SIG-M5 treated with dmso at 0.1 percent for 504 hours (cell line): ENCODE measurements around the gene NUFIP1.
A peak's percentile ranks its signal among the peaks of the same experiment; 100 is the strongest.
"Not testable (repeated sequence)": the region's sequence is repeated elsewhere in the genome, so short reads cannot be mapped to it uniquely, and the experiment has no call there.

ENCODE experiments used
- DNase-seq: peaks from one replicate; lab custom pipeline; 2025; ENCODE audit not compliant: unreplicated experiment; lab: John Stamatoyannopoulos, UW

NUFIP1 gene

DNA sequence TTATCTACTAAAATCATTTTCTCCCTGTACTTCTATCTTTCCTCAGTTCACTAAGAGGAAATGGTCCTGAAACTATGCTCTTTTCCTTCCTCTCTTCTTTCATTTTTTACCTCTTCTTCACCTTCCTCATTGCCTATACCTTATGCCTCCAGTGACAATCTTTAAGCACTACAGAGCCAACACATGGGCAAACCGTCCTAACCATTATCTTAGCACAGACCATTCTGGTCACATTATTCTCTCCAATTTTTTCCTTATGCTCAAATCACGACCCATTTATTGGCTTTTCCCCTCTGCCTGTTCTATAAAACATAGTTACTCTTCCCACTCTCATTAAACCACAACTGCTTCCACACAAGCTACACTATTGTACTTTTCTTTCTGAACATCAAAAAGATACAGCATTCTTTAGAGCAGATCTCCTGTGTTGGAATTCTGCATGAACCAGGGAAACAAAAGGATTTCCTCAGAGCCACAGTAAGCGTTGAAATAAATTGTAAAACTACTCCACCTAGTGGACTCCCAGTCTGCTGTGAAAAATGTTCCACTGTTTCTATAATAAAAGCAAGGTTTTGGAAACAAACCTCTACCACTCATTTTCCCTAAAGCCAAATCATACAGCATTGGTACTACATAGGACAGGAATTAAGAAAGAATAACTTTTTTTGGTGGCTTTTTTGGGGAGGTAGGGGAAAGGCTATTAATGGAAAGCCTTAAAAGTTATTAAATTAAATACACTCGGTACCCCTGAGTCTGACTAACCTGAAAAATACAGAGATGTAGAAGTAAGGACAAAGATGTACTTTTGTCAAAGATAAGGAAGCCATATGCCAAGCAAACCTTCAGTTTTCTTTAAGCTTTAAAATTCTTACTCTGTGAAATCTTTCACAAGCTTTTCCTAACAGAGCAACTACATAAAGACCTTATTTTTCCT lies 19.5 kb downstream of the NUFIP1 start:
- peak; percentile 54 for DNase-seq

DNA sequence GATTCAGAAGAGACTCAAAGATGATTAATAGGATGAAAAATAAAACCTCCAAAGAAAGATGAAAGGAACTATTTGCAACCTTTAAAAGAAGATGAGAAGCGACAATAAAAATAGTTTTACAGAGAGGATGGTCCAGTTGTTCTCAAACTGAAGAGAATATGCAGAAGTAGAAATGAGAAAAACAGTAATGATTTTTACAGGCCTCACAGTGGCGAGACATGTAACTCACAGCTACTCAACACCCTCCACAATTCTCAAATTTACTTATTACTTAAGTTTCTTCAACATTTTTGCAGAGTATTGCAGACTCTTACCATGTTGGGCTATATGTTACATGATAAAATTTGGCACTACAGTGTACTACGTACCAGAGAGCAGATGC lies 20.8 kb downstream of the NUFIP1 start:
- DNase-seq, result no peak

DNA sequence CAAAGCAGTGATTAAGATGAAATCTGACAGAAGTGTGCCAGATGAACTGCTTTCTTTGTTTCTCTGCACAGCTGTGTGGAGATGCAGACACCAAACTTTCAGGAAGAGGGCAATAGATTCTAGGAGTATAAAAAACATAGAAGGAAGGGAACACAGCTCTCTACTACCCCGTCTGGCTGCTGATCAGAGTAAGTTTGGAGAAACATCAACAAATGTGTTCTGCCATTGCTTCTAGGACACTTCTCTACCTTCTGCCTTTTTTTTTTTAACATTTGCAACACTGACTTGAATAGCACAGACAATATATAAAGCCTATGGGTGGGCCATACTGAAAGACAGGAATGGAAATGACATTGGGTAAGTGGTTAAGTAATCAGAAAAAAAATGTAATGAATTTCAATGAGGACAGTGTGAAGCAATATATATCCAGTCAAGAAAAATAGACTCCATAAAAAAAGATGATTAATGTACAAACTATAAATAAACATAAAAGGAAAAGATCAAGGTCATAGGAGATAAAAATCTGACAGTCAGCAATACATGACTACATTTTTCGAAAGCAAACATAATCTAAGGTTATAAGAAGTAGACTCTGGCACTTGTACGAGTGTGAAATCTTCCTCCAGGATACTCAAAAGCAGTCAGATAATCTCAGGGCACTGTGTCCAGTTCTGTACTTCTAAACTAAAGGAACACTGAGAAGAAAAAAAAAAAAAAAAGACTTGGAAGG lies 21.4 kb downstream of the NUFIP1 start:
- DNase-seq, result no peak

DNA sequence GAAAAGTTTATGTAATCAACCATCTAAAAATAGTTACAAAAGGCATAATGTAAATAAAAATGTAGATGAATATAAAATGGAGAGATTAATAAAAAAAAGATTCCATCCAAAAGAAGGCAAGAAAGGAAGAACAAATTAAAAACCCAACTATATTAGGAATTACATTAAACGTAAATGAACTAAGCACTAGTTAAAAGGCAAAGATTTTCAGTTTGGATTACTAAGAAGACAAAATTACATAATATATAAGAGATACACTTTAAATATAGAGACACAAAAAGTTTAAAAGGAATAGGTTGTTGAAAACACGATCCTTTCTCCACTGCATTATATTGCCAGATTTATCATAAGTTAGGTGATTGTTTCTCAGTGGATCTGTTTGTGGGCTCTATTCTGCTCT lies 27.3 kb downstream of the NUFIP1 start:
- DNase-seq, result no peak

DNA sequence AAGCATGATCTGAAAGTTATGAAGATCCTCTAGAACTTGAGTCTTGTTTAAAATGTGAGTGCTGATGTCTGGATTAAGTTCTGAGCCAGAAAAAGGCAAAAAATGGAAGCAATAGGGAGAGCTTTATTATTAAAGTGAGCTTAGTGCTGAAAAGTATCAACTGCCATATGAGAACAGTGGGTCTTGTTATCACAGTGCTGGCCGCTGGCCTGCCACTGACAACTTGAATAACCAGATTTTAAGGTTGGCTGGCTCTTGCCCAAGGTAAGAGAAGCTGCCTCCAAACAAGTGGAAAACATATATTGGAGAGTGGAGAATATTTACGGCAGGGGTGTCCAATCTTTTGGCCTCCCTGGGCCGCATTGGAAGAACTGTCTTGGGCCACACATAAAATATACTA lies 33.9 kb downstream of the NUFIP1 start:
- DNase-seq, result peak; percentile 6

DNA sequence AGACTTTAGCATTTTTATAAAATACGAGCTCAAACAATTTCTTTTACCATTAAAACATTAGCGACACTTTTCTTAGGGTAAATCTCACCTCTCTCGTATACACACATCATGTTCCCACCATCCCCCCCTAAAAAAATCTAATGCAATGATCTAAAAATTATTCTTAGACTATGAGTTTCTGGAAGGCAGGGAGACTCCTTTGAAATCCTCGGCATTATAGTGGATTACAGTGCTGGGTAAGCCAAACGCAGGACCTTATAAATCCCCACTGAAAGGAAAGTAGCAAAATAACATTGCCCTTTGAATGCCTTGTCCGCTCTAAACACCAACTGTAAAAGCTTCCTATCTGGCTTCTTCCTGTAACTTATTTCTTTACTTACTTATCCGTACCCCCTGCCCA lies 35.0 kb downstream of the NUFIP1 start:
- DNase-seq, result no peak

DNA sequence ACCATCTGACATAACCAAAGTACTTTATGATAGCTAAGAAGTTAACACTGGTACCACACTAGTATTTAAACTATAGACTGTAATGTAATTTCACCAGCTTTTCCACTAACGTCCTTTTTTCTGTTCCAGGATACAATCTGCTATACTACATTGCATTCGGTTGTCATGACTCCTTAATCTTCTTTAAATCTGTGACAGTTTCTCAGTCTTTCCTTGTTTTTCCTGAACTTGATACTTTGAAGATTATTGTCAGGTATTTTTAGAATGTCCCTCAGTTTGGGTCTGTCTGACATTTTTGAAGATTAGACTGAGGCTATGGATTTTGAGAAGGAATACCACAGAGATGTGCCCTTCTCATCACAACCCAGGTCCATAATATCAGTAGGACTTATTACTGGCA lies 36.6 kb downstream of the NUFIP1 start:
- no peak for DNase-seq

DNA sequence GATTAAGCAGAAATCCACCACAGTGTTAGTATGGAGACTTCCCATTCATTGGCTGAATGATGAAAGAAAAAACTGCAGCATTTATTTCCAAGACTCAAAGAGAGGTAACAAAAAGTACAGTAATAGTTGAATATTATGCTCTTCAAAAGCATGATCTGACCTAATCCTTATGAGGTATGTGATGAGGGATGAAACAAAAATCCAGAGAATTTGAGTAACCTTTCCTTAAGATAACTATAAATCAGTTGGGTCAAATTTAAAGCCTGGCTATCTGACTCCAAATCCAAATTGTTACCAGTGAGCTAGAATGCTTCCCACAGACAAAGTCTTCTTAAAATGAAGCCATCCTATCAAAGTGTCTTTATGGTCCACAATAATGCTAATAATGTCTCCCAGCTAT lies 38.1 kb downstream of the NUFIP1 start:
- DNase-seq, result no peak

DNA sequence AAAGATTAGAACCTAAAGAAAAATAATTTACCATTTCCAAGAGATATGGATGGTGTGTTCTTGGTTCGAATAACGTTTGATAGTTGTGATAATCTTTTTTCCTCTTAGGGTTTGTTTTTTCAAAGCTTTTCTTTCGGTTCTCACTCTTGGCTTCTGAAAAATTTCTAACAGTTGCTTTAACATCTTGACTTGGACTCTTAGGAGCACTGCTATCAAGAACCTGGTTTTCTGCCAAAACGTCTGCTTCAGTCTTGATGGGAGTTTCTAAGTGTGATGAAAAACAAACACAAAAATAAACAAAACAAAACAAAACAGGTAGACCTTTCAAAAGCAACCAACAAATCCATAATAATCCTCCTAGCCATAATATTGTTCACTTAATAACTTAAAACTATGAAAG lies 45.9 kb downstream of the NUFIP1 start:
- not testable (repeated sequence) for DNase-seq

DNA sequence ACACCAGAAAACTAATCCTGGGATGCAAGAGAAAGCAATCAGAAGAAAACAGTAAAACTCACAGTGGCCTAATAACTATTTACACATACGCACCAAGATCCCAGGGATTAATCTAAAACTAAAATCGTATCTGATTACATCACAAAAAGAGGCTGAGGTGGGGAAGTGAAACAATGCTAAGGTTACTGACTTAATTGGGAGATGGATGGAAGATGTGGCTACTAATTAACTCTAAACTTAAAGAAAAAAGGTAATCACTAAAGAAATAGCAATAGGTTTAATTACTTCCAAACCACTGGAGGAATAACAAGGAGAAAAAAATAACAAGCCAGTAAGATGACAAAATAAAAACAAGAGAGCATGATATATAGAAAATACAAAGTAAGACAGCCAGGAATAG lies 50.4 kb downstream of the NUFIP1 start:
- no peak for DNase-seq

DNA sequence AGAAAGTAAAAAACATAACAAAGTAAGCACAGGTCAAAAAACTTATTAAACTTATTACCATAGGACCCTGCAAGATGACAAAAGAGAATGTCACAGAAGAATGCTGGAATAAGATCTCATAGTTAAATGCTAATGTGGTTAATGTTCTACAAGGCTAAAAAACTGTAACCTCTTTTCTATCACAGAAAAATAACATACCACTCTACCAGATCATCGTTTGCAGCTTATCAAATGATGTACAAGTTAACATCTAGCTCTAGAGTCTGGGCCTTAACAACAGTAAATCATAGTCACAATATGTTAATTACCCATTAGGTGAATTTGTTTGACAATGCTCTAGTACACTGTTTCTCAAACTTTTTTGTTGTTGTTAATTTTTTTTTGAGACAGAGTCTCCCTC lies 53.0 kb downstream of the NUFIP1 start:
- no peak for DNase-seq

DNA sequence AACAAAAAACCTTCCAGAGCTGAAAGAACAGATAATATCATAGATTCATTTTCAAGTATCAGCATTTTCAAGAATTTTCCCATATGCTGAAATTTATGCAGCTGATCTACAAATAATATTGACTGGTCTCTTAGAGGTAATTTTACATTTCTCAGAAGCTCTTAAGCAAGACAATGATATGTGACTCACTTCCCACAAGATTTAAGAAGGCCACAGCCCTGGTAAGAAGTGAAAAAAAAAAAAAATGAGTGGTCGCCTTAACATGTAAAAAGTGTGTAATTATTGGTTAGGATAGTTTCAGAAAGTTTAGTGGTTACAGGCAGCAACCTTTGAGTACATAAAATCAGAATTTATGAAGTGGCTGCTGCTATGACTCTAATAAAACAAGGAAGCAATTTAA lies 54.5 kb downstream of the NUFIP1 start:
- peak; percentile 12 for DNase-seq

DNA sequence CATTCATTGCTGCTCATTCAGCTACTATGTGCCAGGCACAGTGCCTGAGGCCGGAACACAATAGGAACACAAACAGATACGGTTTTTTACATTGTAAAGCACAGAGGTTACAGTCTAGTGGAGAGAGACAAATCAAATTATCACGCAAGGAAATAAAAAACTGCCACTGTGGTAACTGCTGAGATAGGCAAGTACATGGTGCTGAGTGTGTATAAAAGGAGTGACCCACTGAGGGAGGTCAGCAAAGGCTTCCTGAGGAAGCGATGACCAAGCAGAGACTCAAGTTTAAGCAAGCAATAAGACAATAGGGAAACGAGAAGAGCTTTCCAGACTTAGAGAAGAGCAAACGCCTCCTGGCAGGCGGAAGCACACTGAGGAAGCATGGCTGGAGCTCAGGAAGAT lies 56.4 kb downstream of the NUFIP1 start:
- DNase-seq, result no peak

DNA sequence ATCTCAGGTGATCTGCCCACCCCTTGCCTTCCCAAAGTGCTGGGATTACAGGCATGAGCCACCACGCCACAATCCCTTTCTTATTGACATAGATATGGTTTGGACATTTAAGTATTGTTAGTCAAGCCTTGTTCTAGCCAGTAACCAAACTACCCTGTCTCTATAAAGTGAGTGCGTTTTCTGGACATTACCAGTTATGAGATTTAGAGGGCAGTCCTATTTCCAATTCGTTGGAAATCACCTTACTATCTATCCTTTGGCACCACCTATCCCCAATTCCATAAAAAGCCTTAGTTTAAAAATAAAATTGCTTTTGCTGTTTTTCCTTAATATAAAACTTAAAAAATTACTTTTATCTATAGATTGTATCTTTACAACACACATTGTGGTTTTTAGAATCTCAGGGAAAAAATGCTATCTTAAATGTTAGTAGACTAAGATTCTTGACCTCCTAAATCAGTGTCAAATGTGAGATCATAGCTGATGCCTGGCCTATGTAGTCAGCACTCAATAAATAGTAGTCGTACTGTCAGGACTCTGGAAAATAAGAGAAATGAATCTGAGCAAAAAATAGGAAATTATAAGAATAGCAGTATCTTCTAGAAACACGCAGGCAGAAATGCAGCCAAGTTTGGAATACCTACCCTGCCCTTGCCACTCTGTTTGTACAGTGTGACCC lies 57.0 kb downstream of the NUFIP1 start:
- DNase-seq, result no peak

DNA sequence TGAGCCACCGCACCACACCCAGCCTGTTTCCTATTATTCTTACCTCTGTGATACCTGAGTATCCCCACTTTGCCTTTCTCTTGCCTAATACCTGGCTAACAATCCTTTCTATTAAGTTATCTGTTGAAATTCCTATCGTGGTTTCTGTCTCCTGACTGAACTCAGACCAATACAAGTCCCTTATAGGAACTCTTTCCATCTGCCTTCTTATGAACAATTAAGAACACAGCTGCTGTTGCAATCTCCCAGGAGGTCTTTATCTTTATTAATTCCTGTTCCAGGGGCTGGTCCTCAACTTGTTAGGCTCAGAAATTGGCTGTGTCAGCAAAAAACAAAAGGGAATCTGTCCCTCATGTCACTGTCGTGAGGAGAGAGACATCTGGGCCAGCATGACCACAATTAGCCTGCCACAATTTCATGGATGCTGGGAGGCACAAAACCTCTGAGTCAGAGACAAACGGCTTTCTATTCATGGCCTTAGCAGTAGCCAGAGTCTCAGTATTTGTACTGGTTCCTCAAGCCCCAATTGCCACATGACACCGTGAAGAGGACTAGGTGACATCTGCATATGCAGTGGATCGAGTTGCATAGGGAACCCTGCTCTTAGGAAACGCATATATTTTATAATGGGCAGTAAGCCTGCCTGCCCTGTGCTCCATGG lies 58.2 kb downstream of the NUFIP1 start:
- DNase-seq, result peak; percentile 48

DNA sequence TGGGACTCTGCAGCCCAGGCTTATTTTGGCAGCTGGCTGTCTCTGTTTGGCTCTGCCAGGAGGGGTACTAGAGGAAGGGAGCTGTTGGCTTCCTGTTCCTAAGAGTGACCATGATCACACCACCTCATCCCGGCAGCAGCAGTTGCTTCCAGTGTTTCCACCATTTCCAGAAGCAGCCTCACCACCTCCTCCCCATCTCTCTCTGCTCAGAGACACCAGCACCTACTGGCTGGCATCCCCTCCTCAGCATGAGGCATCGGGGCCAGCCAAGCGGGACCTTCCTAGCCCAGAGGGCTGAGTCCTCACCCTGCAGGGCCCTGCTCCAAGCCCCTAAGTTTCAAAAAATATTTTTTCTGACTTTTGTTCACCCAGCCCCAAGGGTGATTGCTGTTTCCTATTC lies 59.0 kb downstream of the NUFIP1 start:
- DNase-seq, result no peak

DNA sequence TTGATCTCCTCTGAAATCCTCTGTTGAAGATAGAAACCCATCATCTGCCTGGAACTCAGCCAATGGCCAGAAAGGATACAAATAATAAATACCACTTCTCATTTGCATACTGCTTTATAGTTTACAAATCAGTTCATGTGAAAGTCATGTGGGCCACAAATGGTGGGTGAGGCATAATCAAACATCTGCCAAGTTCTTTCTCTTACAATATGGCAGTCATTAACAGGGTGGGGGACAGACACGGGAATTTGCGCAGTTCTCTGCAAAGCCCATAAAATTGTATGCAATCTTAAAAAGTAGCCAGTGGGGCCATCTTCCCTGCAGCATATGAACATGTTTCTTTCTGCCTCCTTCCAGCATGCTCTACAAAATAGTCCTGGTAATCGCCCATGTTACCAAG lies 59.6 kb downstream of the NUFIP1 start:
- no peak for DNase-seq

DNA sequence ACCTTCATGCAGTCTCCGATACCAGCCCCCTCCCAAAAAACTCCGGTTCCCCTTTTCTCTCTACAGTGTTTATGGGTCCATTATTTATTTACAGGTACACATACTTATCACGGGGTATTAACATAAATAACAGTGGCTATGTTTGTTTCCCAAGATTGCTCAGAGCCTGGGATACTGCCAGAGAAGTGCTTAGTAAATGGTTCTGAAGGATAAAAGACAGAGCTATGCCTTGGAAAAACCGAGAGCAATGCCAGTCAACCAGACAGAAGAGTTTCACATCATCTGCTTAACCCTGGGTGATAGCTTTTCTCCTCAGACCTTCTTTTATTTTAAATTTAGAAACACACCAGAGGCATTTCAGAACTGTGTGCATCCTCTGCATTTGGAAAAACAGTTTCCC lies 61.3 kb downstream of the NUFIP1 start:
- no peak for DNase-seq

DNA sequence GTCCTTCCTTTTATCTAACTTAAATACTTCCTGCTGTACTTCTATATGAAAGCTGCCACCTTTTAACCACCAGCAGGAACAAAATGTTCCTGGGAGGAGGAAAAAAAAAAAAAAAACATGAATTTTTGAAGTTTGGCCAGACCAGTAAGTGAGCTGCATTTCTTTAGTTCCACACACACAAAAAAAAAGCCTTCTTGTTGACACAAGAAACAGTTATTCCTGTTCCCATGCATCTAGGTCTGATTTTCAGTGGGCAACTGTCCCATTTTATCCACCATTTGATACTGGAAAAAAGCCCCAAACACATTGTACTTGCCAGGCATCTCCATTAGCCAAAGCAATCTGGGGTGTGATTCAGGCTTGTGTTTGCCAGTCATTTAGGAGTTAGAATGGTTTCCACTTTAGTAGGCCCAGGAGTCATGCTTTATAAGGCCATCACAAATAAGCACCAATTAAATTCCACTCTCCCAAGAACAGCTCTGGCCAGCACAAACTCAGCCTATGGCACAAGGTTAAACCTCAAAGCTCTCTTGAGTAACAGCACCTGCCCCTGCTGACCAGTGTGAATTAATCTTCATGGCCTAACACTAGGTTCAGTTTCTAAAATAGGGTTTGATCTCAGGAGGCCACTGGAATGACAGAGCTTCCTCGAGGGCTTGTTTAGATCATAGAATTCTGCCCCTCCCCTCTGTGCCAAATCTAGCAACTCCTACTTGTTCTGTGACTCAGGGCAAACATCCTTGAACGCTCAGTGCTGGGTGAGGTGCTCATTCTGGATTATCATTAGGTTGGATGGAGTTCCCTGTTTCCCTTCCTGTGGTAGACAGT lies 67.1 kb downstream of the NUFIP1 start:
- peak; percentile 26 for DNase-seq

DNA sequence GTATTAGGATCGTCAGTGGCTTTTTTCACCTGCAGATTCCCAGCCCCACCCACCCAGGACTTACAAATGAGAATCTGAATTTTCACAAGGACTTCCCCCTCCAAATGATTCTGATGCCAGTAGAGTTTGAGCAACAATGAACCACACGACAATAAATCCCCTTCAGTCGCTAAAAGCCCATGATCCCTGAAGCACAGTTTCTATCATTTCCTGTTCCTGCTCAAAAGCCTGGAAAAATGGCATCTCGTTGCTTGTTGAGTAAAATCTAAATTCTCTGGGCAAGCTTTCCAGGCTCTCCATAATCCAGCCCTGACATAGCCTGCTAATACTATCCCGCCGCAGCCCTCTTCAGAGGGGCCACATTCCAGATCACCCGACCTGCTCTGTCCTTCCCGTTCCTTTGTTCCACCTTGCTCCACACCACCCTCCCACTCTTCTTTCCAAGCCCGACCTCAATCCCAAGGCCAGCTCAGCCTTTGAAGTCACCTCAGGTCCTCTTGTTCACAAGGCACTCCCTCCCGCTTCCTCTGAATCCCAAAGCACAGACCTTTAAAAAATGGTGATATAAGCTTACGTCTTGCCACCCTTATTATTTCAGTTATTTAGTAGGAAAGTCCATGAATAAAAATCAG lies 67.9 kb downstream of the NUFIP1 start:
- DNase-seq, result no peak
